PC-3 (cell line): ENCODE results near the gene STARD4. TPM values are rescaled to one million over a fixed set of nuclear protein-coding genes. Genes with fewer than 3 reads are reported as not detected.

Experiments
- ATAC-seq: fragments of 200-7000 bp; cut with Tn5 transposase; 2 replicates; pipeline ENCODE4 v1.9.1; 2020; ENCODE audit warnings: mild to moderate bottlenecking, moderate library complexity
- BruUV-seq: library from RNA; stranded (reverse); fragments of 400-500 nt; replicated peaks from 2 replicates; lab custom pipeline; 2021; lab: Mats Ljungman, UMichigan
- CTCF ChIA-PET: fragments of 300-600 bp; sonication (Branson Sonifier 250); formaldehyde crosslinking; loops from one replicate; lab custom pipeline; 2022; ENCODE audit warnings: antibody characterized with exemption; lab: Charles Lee
- POLR2A ChIA-PET: fragments of 300-600 bp; sonication (Branson Sonifier 250); formaldehyde crosslinking; loops from one replicate; lab custom pipeline; 2022; ENCODE audit warnings: antibody characterized with exemption; ENCODE audit not compliant: unreplicated experiment; lab: Charles Lee
- DNase-seq: peaks from one replicate; pipeline ENCODE4 v3.0.0-alpha.2; 2015
- H2AFZ ChIP-seq: fragments of 300-600 bp; sonication (generic); 2 replicates; pipeline ENCODE4 v1.6.0; 2016; ENCODE audit warnings: antibody characterized with exemption, low read length
- H3F3A ChIP-seq: fragments of 300-600 bp; sonication (generic); one replicate; pipeline ENCODE4 v1.6.0; 2017; ENCODE audit warnings: antibody characterized with exemption, low read length, control low read depth, mild to moderate bottlenecking; ENCODE audit not compliant: unreplicated experiment
- H3K27ac ChIP-seq: fragments of 300-600 bp; sonication (generic); 2 replicates; pipeline ENCODE4 v1.5.1; 2016; ENCODE audit warnings: mild to moderate bottlenecking, low read length
- H3K27me3 ChIP-seq: fragments of 300-600 bp; sonication (generic); 2 replicates; pipeline ENCODE4 v1.6.1; 2016; ENCODE audit warnings: low read length, mixed read lengths
- H3K36me3 ChIP-seq: fragments of 300-600 bp; sonication (generic); 2 replicates; pipeline ENCODE4 v1.6.1; 2016; ENCODE audit warnings: low read depth, mixed run types, low read length, mixed read lengths
- H3K4me1 ChIP-seq: fragments of 300-600 bp; sonication (generic); 2 replicates; pipeline ENCODE4 v1.5.1; 2016; ENCODE audit warnings: low read length; ENCODE audit not compliant: insufficient read depth
- H3K4me2 ChIP-seq: fragments of 300-600 bp; sonication (generic); 2 replicates; pipeline ENCODE4 v1.6.0; 2016; ENCODE audit warnings: low read length
- H3K4me3 ChIP-seq: fragments of 300-600 bp; sonication (generic); 2 replicates; pipeline ENCODE4 v1.5.1; 2016; ENCODE audit warnings: mild to moderate bottlenecking, low read length, mixed read lengths
- H3K79me2 ChIP-seq: fragments of 300-600 bp; sonication (generic); 2 replicates; pipeline ENCODE4 v1.6.1; 2017; ENCODE audit warnings: low read length, mixed read lengths
- H3K9ac ChIP-seq: fragments of 300-600 bp; sonication (generic); 2 replicates; pipeline ENCODE4 v1.6.0; 2016; ENCODE audit warnings: mild to moderate bottlenecking, low read length
- H3K9me2 ChIP-seq: fragments of 300-600 bp; sonication (generic); replicated peaks from 2 replicates; pipeline ENCODE4 v1.6.1; 2016; ENCODE audit warnings: mixed run types, low read length, mixed read lengths
- H3K9me3 ChIP-seq: fragments of 300-600 bp; sonication (generic); 2 replicates; pipeline ENCODE4 v1.6.1; 2016; ENCODE audit warnings: low read length, mixed read lengths
- H4K20me1 ChIP-seq: fragments of 300-600 bp; sonication (generic); 2 replicates; pipeline ENCODE4 v1.6.1; 2016; ENCODE audit warnings: low read length, mixed read lengths
- EZH2 ChIP-seq: fragments of 300-600 bp; sonication (generic); IDR thresholded peaks from one replicate; pipeline ENCODE4 v1.6.1; 2017; ENCODE audit warnings: antibody characterized with exemption, mild to moderate bottlenecking, low read length; ENCODE audit not compliant: unreplicated experiment
- EZH2phosphoT487 ChIP-seq: fragments of 300-600 bp; sonication (generic); IDR thresholded peaks from 2 replicates; pipeline ENCODE4 v1.6.1; 2018; ENCODE audit warnings: mild to moderate bottlenecking, antibody characterized with exemption, low read length, borderline replicate concordance
- intact Hi-C: fragments of 100-400 bp; cut with micrococcal nuclease; formaldehyde crosslinking; loops from 2 replicates; pipeline ENCODE4 v1.9.0; 2023
- total RNA-seq: library from RNA; depleted of rRNA; stranded (reverse); fragments of >200 nt; gene quantifications from 2 replicates; pipeline ENCODE4 v1.2.3, GENCODE V29; 2014
- TF ChIP-seq, protein P1 (sequence below): fragments of 300-600 bp; sonication (generic); conservative IDR thresholded peaks from 2 replicates; pipeline ENCODE4 v1.5.1; 2017; ENCODE audit warnings: antibody characterized with exemption, low read depth, mild to moderate bottlenecking, low read length

The STARD4 gene
- total RNA-seq, 1 experiment from 2014 or later, result 17.1 TPM

DNA sequence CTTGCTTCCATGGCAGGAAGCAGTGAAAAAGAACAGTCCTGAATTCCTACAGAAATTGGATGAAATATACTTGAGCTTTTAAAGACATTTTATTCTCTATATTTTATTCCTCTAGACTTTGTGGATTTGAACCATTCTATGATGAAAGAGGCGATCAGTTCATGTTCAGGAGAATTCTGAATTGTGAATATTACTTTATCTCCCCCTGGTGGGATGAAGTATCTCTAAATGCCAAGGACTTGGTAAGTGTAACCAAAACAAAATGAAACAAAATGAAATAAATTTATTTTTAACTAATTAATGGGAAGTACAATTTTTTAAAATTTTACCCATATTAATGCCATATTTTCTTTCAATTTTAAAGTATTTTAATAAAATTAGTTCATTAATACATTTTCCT is 34.1 kb downstream of the STARD4 start:
- Histone ChIP-seq H3K9ac (no peak overlapping the region), H3K4me3 (no peak overlapping the region), H3F3A (no peaks in the 10 kb centered on the region), H3K27me3 (peaks cover 9% of the 10 kb centered on the region; the same call in 1 of the 2 replicates), H2AFZ (no peak overlapping the region), H3K4me2 (no peak overlapping the region), H3K79me2 (no peaks in the 10 kb centered on the region), H3K9me2 (no peaks in the 10 kb centered on the region), H3K4me1 (no peaks in the 10 kb centered on the region), H3K9me3 (no peaks in the 10 kb centered on the region), H3K27ac (no peak overlapping the region), H3K36me3 (no peaks in the 10 kb centered on the region), H4K20me1 (no peaks in the 10 kb centered on the region)
- TF ChIP-seq EZH2phosphoT487 (no peak), EZH2 (no peak)
- TF ChIP-seq, protein P1, sequence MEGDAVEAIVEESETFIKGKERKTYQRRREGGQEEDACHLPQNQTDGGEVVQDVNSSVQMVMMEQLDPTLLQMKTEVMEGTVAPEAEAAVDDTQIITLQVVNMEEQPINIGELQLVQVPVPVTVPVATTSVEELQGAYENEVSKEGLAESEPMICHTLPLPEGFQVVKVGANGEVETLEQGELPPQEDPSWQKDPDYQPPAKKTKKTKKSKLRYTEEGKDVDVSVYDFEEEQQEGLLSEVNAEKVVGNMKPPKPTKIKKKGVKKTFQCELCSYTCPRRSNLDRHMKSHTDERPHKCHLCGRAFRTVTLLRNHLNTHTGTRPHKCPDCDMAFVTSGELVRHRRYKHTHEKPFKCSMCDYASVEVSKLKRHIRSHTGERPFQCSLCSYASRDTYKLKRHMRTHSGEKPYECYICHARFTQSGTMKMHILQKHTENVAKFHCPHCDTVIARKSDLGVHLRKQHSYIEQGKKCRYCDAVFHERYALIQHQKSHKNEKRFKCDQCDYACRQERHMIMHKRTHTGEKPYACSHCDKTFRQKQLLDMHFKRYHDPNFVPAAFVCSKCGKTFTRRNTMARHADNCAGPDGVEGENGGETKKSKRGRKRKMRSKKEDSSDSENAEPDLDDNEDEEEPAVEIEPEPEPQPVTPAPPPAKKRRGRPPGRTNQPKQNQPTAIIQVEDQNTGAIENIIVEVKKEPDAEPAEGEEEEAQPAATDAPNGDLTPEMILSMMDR, result peak; percentile 33; the same call in 1 of the 2 replicates
- no peak for DNase-seq
- ATAC-seq, result no peak
- intact Hi-C loops, result loop anchor here (1.0 kb wide), 1 partner anchor 320 kb away; no protein-coding TSS in a partner anchor
- CTCF ChIA-PET, result interaction anchor here (0.8 kb wide), 1 partner anchor 35 kb away, joined by 3 read pairs; no protein-coding TSS in a partner anchor
- BruUV-seq, result no TSS peak
- POLR2A ChIA-PET, result no interaction called here

DNA sequence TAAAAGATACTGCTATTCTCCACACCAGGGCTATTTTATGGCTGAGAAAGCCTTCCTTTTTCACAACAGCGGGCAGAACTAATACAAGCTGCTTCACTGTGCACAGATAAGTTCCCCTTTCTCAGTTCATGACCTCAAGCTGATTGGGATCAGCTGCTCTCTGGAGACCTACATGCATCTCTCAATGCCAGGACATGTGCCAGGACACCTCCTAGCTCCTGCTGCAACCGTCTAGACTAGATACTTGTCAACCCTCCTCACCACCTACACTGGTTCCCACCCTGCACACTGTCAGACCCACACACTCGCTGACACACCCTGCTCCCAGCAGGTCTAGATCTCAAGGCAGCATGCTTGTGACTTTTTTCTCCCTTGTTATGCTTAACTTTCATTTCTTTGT is 39.8 kb downstream of the STARD4 start:
- intact Hi-C loops, result no loop called here
- Histone ChIP-seq H3K4me1 (no peaks in the 10 kb centered on the region), H3K36me3 (no peaks in the 10 kb centered on the region), H3F3A (no peaks in the 10 kb centered on the region), H3K27ac (no peak overlapping the region), H4K20me1 (no peaks in the 10 kb centered on the region), H3K79me2 (no peaks in the 10 kb centered on the region), H3K9ac (no peak overlapping the region), H3K9me2 (no peaks in the 10 kb centered on the region), H3K4me2 (no peak overlapping the region), H3K9me3 (no peaks in the 10 kb centered on the region), H2AFZ (no peak overlapping the region), H3K27me3 (peaks cover 9% of the 10 kb centered on the region), H3K4me3 (no peak overlapping the region)
- DNase-seq (no peak), ATAC-seq (no peak)
- TF ChIP-seq EZH2phosphoT487 (no peak), EZH2 (no peak)
- TF ChIP-seq, protein P1, result no peak
- BruUV-seq, result no TSS peak
- ChIA-PET CTCF (no interaction called here), POLR2A (no interaction called here)

DNA sequence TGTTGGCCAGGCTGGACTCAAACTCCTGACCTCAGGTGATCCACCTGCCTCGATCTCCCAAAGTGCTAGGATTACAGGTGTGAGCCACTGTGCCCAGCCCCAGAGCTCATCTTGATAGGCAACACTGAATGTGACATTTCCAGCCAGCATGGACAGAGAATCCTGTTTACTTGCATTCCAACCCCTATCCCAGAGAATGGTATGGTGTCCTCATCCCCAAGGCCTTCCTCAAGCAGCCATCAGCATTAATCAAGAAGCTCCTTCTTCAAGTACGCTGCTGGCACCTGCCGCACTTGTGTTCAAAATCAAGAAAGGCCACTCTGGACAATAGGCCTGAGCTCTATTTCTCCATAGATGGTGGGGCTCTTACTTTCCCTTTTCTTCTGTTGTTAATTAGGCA is 40.2 kb downstream of the STARD4 start:
- H4K20me1 ChIP-seq, result no peaks in the 10 kb centered on the region
- H3K27ac ChIP-seq, result no peak overlapping the region
- H3K4me1 ChIP-seq, result no peaks in the 10 kb centered on the region
- H3K79me2 ChIP-seq, result no peaks in the 10 kb centered on the region
- TF ChIP-seq EZH2, result no peak
- TF ChIP-seq, protein P1, result no peak
- no peak for TF ChIP-seq EZH2phosphoT487
- intact Hi-C loops, result no loop called here
- no peaks in the 10 kb centered on the region for H3F3A ChIP-seq
- BruUV-seq, result no TSS peak
- H3K9me2 ChIP-seq, result no peaks in the 10 kb centered on the region
- ATAC-seq (no peak), DNase-seq (no peak)
- no peak overlapping the region for H3K4me2 ChIP-seq
- no peak overlapping the region for H2AFZ ChIP-seq
- no peak overlapping the region for H3K4me3 ChIP-seq
- H3K9me3 ChIP-seq, result no peaks in the 10 kb centered on the region
- H3K36me3 ChIP-seq, result no peaks in the 10 kb centered on the region
- H3K9ac ChIP-seq, result no peak overlapping the region
- peaks cover 9% of the 10 kb centered on the region for H3K27me3 ChIP-seq
- POLR2A ChIA-PET, result no interaction called here
- CTCF ChIA-PET, result no interaction called here
